HG03439 (cell line): Measurements from ENCODE around the gene TEX12.
"Not testable (repeated sequence)": the region's sequence is repeated elsewhere in the genome, so short reads cannot be mapped to it uniquely, and the experiment has no call there.

ENCODE experiments used
- ATAC-seq: cut with Tn5 transposase; IDR thresholded peaks from one replicate; pipeline ENCODE4 v1.9.1; 2021; ENCODE audit warnings: mild to moderate bottlenecking, moderate library complexity; ENCODE audit not compliant: unreplicated experiment

Gene TEX12, protein sequence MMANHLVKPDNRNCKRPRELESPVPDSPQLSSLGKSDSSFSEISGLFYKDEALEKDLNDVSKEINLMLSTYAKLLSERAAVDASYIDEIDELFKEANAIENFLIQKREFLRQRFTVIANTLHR

DNA sequence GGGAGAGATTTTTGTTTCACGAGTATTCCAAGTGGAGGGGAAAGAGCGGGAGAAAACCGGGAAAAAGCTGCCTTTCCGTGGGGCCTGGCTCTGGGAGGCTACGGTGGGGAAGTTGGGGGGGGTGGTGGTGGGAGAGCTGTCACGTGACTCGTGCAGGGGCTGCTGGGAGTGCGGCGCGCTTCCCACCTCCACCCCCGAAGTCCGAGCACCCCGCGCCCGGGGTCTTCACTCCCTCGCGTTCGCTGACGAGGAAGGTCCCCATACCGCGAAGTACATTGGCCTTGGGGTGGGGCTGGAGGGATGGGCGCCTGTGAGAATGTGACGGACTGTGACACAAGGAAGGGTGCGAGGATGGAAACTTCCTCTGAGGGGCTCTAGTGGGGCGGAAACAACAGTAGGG, at the start of gene TEX12:
Gene TEX12, plus strand, starts transcription at position 228 of the 400 bp plus-strand sequence. CDS start 1,897 bp downstream, outside the sequence.
- no peak for ATAC-seq

DNA sequence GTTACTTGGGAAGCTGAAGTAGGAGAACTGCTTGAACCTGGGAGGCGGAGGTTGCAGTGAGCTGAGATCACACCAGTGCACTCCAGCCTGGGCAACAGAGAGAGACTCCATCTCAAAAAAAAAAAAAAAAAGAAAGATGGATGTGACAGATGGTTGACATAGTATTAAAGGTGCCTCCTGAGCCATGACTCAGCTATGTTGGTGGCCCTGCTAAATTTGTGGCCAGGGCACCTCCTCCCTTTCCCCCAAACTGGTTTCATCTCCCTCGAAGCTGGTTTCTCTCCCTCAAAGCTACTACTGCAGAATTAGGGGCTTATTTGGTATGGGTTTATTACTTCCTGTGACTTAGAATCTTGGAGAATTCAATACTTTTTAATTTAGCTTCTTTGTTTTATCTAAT, 49.0 kb upstream of the TEX12 start:
- ATAC-seq, result no peak

DNA sequence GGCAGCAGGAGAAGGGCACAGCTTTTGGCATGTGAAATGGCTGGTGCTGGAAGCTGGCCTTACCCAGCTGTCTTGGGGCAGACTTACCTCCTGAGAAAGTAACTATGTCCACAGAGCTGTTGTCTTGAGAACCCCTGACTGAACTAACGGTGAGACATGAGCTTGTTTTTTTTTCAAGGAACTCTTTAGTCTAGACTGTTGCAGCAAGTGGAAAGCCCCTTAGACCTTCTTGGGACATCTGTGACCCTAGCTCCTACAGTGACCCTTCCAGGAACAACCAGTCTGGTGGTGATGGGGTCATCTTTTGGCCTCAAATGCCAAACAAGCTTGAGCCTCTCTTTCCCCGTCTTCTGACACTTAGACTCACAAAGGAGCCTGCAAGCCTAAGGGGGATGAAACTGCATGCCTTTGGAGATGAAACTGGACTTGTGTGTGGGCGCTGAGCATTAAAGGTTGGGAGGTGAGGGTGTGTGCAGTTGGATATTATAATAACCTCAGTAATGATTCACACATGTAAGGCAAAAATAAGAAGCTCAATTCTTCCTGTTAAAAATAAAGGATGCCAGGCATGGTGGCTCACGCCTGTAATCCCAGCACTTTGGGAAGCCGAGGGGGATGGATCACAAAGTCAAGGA, 45.1 kb upstream of the TEX12 start:
- ATAC-seq, result no peak

DNA sequence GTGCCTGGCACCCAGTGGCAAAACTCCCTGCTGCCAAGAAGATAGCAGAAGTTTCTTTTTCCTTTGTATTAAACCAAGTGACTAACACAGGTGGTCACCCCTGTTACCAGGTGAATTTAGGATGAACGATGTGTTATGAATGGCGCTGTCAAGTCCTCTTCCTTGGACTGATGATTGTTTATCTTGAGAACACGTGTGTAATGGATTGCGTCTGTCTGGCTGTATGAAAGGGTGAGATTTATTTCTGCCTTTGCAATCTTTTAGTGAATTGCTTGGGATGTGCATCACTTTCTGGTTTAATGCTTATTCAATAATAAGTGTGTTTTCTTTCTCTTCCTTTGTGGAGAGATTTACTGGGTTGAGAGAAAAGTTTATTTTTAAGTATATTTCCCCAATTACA, 44.0 kb upstream of the TEX12 start:
- ATAC-seq, result no peak

DNA sequence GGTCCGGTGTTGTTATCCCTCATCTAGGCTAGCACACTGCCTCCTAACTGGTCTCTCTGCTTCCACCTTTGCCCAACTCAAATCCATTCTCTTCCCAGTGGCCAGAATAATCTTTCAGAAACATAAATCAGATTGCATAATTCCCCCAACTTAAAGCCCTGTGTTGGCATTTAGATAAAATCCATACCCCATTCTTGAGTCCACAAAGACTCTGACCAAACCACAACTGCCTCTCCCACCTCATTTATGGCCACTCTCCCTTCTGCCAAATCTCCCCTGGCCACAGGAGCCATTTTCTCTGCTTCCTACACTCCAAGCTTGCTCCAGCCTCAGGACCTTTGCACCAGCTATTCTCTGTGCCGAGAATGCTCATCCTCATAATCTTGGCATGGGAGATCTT, 40.1 kb upstream of the TEX12 start:
- ATAC-seq, result no peak

DNA sequence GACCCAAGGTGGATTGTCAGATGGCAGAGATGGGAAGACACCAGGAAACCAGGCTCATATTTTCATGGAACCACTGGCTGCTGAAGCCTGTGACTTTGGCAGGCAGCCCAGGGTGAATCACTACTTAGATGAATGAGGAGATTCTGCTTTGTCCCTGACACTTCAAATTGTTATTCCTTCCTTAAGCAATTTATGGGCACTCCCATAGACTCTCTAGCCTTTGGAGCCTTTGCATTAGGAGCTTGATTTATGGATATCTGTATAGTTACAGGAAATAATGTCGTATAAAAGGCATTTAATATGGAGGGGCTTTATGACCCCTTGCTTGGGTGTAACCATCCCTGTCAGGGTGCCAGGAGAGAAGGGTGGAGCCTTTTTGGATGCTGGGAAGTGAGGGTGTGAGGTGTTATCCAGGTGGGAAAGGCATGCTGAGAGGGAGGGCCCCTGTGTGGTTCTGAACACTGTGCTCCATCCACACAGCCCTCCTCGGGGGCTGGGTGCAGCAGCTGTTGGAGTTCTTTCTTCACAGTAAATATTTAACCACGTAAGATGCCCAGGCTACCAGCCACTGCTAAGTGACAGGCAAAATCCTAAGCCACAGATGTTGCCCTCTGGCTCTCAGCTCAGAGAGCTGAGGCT, 38.6 kb upstream of the TEX12 start:
- no peak for ATAC-seq

DNA sequence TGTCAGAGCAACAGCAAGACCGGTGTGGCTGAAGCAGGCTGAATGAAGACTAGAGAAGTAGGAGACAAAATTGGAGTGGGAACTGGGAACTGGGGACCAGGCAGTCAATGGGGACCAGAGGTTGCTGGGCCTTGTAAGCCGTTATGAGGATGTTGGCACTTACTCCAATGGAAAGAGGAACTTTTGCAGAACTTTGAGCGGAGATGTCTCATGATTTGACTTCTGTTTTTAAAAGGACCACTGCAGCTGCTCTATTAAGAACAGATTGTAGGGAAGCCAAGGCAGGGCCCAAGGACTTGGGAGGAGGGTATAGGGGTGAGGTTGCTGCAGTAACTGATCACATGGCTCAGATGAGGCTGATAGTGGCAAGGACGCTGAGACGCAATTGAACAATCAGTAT, 37.5 kb upstream of the TEX12 start:
- no peak for ATAC-seq

DNA sequence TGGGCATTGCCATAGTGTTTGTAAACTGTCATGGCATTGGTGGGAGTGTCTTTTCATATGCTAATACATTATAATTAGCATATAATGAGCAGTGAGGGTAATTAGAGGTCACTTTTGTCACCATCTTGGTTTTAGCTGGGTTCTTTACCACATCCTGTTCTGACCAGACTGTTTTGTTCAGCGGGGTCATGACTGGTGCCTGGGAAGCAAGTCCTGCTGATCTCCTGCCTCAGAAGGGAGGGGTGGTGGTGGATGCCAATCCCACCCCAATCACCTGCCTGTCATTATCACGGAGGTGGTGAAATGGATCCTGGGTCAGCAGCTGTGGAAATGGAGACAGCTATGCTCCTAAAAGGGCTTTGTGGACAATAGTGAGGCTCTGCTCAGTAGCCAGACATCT, 34.4 kb upstream of the TEX12 start:
- ATAC-seq, result no peak

DNA sequence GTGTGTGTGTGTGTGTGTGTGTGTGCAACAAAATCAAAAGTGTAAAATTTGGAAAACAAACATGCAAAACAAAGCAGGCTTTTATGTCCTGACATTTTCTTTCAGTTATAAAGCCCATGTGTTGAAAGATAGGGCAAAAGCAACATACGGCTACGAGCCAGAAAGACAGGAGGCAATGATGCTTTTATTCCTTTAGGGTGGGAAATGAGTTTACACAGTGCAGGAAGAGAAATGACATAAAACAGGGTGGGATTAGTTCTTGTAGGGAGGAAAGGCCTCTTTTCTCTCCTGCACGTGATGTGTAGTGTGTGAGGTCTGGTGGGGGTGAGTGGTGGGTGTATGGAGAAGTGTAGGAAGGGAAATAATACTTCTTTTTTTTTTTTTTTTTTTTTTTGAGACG, 32.7 kb upstream of the TEX12 start:
- ATAC-seq, result no peak

DNA sequence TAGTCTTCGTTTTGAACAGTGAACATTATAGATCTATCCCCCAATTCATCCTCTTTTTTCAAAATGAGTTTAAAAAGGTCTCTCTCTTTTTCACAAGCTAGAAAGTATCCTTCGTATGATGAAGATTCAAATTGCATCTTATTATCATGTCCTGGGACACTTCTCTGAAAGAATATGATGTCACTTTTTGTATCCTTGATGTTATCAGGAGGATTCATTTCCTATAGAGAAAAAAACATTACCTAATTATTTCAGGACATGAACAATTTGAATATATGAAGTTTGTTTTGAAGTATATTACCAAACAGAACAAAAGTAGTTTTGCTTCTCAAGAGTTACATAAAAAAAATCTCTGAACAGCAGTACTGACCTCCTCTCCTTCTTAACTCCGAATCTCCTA, 23.6 kb upstream of the TEX12 start:
- ATAC-seq, result no peak

DNA sequence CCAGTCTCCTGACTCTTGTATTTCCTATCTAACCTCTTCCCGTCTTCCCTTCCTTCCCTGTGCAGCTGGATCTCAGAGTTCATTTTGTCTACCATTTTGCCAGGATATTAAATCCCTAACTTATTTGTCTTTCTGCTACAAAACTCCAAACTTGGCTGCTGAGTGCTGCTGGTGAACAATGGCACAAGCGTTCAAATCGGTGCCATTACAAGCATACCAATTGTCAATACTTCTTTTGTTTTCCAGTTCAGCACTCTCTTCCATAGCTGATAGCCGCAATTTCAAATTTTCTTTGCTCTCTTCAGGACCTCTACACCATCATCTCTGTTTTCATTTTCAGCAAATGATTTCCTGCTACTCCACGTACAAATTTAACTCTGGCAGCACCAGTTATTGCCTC, 16.7 kb upstream of the TEX12 start:
- no peak for ATAC-seq

DNA sequence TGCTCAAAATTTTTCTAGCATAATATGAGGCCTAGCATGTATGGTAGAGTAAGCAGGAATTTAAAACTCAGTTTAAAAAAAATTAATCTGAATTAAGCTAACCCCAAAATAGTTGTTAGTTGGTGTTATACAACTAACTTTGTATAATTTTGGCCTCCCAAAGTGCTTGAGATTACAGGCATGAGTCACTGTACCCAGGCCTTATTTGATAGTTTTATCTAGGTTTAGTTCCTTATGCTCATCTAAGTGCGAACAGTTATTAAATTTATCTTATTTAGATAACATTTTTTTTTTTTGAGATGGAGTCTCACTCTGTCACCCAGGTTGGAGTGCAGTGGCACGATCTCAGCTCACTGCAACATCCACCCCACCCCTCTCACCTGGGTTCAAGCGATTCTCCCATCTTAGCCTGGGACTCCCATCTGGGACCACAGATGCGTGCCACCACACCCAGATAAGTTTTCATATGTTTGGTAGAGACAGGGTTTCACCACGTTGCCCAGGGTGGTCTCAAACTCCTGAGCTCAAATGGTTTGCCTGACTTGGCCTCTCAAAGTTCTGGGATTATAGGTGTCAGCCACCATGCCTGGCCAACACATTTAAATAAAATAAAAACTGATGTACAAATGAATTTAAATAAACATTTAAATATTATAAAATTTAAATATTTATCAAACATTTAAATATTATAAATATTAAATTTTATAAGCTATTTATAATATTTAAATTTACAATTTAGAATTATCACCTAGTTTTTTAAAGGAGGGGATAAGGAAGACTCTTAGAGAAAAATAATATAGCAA, 10.8 kb upstream of the TEX12 start:
- ATAC-seq, result no peak

DNA sequence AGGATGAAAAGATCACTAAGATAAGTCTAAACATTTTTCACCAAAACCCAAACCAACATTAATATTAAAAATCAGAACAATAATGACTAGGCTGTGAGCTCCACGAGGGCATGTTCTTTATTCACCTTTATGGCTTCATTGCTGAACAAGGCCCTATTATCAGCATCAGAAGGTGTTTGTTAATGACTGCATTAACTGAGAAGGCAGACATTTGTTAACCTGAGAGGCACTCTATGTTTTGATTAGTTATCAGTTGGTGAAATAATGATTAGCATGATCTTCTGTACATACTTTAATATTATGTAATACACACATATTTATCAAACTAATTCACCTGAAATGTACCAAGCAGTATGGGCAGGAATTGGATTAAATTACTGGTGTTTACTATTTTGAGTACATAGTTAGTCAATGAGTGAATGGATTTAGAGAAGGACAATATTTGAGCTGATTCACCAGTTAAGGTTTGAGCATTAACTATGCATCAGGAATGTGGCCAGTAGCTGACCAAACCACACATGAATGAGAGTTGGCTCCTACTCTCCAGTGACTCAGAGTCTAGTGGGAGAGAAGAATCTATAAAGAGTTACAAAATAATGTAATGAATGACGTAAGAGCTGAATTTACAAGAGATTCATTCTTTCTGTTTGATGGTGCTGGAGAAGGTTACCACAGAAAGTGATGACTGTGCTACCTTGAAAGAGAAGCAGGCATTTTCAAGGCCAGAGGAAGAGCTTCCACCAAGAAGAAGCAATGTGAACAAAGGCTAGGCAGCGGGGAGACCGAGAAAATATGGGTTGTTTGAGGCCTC, 10.0 kb upstream of the TEX12 start:
- ATAC-seq, result no peak

DNA sequence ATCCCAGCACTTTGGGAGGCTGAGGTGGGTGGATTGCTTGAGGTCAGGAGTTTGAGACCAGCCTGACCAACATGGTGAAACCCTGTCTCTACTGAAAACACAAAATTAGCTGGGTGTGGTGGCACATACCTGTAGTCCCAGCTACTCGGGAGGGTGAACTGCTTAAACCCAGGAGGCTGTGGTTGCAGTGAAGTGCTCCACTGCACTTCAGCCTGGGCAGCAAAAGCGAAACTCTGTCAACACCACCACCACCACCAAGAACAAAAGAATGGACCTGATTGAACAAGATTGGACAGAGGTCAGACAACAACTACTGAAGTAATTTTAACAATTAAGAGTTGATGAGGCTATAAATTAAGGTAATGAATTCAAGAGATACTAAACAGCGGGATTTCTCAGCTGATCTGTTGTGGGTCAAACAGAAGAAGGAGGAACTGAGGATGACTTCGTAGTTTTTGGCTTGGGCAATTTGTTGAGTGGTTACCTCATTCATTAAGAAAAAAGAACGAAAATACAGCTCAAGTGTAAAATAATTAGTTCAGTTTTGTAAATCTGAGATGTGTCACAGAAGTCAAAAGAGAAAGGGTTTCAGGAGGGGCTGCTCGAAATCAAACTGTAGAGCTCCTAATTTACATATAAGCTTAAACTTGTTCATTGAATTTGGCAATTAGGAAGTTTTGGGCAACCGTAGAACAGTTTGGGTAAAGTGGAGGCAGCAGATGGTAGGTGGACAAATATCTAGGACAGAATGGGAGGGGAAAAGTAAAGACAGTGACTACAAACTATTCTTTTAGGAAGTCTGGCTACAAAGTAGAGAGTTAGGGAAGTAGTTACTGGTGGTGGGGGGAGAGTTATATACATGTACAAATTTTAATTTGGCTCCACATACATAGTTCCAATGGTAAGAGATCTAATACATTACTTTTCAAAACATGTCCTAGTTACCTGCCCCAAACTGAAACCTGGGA, 7.8 kb upstream of the TEX12 start:
- ATAC-seq, result no peak

DNA sequence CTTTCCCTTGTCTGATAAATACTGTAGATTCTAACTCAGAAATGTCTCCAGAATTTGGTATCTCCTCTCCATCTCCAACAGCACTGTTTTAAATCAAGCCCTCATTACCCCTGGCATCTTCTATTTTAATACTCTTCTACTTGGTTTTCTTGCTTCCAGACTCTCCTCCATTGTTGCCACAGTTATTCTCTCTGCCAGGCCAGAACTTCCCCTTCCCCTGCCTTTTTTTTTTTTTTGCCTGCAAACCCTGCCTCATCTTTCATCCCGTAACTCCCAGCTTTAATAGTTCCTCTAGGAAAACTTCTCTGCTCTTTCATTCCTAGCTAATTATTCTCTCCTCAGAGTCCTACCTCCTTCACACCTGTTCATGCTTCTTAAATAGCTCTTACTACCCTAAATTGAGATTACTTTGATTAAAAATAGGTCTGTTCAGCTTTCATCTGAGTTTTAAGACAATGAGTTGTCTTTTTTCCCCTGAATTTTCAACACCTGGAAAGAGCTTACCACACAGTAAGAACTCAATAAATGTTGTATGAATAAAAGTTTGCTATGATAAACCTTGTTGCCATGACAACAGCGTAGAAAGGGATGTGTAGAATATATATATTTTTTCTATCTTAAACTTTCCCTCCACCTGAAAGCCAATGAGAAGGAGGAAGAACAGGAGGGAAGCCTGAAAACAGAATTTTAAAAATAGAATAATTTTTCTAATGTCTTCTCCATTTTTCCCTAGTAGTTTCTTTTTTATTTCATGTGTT, 6.9 kb upstream of the TEX12 start:
- ATAC-seq, result no peak

DNA sequence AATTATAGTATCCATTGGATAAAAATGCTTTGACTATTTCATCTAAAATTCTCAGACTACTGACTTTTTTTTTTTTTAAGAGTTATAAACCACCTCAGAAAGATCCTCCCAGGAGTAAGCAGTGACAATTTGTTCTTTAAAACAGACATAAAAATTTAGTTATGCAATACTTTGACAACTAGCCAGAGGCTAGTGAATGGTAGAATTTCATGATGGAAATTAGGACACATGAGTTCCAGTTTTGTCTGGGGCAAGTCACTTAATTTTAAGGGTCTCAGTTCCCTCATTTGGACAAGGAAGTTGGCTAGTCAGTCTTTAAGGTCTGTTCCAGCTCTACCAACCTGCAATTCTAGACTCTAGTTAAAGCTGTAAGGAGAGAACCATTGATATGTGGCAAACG, 6.2 kb upstream of the TEX12 start:
- ATAC-seq, result no peak

DNA sequence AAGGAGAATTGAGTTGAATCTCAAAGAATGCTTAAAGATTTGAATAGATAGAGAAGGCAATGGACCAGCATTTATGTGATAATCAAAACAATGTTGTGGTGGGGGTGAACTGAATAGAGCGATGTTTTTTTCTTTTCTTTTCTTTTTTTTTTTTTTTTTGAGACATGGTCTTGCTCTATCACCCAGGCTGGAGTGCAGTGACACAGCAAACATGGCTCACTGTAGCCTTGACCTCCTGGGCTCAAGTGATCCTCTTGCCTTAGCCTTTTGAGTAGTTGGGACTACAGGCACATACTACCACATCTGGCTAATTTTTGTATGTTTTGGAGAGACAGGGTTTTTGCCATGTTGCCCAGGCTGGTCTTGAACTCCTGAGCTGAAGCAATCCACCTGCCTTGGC, 5.0 kb upstream of the TEX12 start:
- not testable (repeated sequence) for ATAC-seq

DNA sequence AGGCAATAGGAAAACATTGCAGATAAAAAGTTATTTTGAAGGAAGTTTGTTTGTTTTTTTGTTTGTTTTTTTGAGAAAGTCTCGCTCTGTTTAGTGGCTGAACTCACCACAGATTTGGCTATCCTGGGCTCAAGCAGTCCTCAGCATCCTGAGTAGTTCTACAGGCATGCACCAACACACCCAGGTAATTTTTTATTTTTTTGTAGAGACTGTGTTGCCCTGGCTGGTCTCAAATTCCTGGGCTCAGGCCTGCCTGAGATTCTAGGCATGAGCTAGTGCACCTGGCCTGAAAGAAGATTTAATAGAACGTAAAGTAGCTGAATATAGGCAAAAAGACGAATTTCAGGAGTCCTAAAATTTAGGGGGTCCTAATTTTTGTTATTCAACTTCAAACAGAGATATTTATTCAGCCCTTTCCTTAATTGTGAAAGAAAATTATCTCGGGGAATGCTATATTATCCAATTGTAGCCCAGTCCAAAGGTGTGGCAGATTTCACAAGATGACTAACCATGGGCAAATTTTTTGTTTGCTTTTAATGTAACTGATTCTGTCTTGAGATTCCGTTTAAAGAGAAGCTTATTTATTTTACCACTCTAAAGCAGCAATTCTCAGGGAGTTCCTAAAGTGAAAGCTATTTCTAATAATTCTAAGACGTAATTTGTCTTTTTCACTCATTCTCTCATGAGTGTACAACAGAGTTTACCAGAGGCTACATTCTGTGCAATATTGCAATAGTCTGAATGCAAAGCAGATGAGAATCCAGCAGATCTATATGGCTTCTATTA, 4.2 kb upstream of the TEX12 start:
- ATAC-seq, result no peak
